HG02798 (cell line): ENCODE data around the gene ALPK3.

ENCODE experiments used
- ATAC-seq: cut with Tn5 transposase; IDR thresholded peaks from one replicate; pipeline ENCODE4 v1.9.1; 2021; ENCODE audit warnings: mild to moderate bottlenecking; ENCODE audit not compliant: unreplicated experiment, poor library complexity

The ALPK3 gene

DNA sequence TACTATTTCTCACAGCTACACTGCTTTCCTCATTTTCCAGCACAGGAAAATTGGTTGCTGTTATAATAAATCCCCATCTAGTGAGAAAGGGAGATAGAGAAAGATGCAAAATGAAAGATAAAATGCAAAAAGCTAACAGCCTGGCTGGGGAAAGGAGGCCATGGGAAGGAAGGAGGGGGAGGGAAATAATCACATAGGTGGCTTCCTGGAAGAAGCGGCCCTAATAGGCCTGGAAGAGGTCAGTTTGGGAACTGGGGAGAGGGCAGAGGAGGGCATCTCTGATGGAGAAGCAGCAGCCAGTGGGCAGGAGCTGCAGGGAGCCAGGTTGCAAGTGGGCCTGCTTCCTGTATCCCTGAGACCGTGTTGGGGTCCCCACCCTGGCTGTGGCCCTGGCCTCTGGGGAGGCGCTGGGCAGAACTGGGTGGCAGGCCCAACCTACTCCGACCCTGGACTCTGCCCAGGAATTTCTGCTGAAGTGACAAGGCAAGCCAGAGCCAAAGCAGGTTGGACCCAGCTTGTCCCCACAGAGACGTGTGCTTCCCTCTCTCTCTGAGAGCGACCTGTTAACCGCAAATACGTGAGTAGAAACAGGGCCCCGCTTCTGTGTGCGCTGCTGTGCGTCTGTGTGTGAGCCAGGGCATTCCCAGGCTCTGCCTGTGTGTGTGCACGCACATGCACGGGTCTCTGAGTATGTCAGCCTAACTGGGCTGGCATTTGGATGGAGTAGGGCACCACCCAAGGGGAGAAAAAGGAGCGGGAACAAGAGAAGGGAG, 69.2 kb downstream of the ALPK3 start:
- no peak for ATAC-seq

DNA sequence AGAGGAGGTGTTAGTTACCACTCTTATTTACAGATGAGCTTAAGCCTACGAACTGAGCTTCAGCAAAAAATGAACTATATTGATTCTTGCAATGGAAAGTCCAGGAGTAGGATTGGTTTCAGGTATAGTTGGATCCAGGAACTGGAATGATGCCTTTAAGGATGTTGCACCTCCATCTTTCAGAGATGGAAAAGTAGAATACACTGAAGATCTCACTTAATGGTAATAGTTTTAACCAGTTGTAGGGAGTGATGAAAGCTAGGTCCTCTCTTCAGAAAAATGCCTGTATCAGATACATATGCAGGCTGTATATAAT, 69.8 kb downstream of the ALPK3 start:
- ATAC-seq = no peak

DNA sequence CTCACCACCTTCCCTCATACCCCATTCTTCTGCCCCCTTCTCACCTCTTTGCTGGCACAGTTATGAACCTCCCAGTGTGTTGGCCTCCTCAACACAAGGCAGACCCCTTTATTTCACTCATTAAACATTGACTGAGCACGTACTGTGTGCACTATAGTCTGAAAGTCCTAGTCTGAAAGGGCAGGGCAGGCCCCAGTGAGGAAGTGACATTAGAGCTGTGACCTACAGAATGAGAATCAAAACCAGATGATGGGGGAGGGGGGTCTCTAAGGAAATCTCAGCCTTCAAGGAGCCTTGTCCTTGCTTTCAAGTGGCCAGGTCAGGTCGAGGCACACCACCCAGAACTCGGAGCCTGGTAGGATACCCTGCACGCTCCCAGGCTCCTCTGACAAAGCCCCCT, 70.8 kb downstream of the ALPK3 start:
- ATAC-seq = no peak

DNA sequence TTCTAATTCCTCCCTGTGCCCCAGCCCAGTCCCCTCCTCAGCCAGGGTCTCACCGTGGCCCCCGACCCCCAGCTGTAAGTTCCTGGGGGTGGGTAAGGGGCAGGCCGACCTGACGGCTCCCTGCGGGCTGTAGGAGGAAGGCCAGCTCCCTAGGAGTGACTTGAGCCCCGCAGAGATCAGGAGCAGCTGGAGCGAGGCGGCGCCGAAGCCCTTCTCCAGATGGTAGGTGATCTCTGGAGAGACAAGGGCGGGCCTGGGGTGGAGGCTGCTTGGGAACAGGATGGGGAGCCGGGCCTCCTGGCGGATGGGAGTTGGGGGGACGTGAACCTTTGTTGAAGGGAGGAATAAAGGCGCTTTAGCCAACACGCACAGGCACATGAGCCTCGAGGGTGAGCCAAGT, 71.5 kb downstream of the ALPK3 start:
- no peak for ATAC-seq

- no peak for ATAC-seq
These were observed 72.3 kb downstream of the ALPK3 start for GRCh38 chr15:84889313-84889990.

- ATAC-seq = no peak
These were observed 73.0 kb downstream of the ALPK3 start for GRCh38 chr15:84889991-84890669.

DNA sequence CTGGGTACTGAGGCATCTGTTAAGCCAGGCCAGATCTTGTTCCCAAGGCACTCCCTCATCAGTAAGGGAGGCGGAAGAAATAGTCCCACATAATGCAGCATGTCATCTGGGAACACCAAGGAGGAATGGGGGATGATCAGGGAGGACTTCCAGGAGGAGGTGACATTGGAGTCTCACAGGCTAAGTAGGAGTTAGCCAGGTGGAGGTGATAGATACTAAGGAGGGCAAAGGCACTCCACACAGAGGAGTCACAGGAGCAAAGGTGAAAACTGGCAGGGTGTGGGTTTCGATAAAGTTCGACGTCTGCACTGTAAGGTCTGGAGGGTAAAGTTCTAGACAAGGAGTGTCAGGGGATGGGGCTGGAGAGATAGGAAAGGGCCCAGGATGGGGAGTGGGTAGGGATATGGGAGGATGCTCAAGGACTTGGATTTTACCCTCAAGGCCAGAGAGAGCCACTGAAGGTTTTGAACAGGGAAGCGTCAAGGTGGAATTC, 73.6 kb downstream of the ALPK3 start:
- no peak for ATAC-seq

- no peak for ATAC-seq
These were observed 74.2 kb downstream of the ALPK3 start for GRCh38 chr15:84891339-84891738.

GRCh38 chr15:84892786-84893307, 75.7 kb downstream of the ALPK3 start:
- ATAC-seq = no peak

DNA sequence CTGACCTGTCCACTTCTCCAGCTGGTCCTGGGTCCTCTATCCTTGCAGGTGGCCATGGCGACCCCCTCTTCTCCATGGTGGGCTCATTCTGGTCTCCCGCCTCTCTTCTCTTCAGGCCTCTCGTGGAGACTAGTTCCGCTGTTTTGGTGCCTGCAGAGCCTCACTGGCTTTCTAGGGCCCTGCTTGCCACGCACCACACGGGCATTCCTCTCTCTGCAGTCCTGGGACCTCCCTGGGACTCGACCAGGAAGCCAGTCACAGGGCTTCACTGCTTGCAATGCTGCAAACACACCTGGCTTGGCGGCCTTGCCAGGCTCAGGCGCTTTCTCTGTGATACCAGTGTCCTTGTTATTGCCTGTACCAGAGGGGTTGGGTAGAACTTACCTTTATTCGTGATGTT, 76.5 kb downstream of the ALPK3 start:
- no peak for ATAC-seq

- ATAC-seq = no peak
These were observed 77.7 kb downstream of the ALPK3 start for GRCh38 chr15:84894736-84895425.

DNA sequence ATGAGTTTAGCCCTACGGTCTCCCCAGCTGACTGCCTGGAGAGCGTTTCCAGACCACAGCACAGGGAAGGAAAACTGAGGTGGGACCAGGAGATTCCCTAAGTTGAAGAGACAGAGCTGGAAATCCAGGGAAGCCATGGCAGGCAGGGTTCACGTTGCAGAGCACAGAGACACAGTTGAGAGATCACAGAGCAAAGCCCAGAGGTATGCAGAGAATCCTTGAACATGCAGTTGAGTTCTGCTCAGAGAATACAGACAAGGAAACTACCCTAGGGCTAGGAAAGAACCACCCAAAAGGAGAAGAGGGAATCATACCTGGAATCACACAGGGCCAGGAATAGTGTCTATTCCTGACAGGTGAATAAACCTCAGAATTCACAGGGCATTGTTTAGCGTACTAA, 81.6 kb downstream of the ALPK3 start:
- no peak for ATAC-seq

DNA sequence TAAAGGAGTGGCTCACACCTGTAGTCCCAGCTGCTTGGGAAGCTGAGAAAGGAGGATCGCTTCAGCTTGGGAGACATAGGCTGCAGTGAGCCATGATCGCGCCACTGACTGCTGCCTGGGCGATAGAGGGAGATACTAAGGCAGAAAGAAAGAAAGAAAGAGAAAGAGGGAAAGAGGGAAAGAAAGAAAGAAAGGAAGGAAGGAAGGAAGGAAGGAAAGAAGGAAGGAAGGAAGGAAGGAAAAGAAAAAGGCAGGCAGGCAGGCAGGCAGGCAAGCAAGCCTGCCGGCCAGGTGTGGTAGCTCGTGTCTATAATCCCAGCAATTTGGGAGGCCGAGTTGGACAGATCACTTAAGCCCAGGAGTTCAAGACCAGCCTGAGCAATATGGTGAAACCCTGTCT, 82.6 kb downstream of the ALPK3 start:
- no peak for ATAC-seq

GRCh38 chr15:84901540-84901939, 84.4 kb downstream of the ALPK3 start:
- ATAC-seq = no peak

- no peak for ATAC-seq
These were observed 86.6 kb downstream of the ALPK3 start for GRCh38 chr15:84903751-84904150.

GRCh38 chr15:84904419-84904818, 87.3 kb downstream of the ALPK3 start:
- ATAC-seq = no peak

DNA sequence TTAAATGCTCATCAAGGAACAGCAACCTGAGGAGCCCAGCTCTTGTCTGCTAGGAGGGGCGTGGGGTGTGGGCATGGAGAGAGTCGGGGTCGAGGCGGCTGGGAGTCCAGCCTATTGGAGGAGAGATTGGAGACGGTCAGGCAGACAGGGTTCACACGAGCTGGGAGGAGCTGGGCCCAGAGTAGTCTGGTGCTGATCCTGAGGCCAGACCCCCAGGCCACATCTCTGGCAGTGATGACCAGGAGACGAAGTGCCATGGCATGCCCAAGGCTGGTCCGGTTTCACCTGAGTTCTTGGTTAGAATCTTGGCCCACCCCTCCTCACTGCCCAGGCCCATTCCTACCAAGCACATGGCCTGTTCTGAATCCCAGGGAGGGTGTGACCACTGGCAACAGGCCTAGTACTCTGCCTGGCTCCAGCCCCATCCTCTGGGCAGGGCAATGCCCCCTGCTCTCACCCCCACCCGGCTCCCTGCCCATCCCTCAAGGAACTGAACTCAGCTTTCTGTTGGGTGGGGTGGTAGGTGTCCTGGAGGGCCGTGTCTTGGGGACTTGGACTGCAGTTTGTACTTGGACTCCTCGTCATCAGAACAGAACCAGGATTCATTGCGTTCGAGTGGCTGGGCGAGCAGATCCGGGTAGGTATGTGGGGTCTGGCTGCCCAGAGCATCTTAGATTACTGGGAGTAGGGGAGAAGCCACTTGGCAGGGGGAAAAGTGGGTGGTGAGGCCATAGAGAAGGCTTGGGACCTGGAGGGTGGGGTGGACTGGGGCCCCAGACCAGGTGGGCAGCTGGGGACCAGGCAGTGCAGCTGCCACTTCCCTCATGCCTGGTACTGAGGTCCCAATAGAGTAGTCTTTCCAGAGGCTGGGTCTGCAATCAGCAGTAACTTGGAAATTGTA, 88.1 kb downstream of the ALPK3 start:
- no peak for ATAC-seq

DNA sequence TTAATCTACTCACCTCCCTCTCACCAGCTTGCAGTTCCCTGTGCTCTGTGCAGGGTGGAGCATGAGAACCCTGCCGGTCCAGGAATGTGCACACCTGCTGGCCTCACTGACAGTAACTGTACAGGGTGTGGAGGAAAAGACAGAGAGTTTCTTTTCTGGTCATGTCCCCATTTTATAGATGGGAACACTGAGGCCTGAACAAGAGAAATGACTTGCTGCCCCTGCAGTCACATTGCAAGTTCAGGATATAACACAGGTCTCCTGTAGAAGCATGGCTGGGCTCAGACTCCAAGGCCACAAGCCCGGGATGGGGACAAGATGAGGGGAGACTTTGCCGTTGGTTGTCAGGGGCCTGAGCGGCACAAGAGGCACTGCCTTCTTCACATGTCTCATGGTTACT, 90.6 kb downstream of the ALPK3 start:
- ATAC-seq = no peak

- no peak for ATAC-seq
These were observed 91.4 kb downstream of the ALPK3 start for GRCh38 chr15:84908564-84908963.

DNA sequence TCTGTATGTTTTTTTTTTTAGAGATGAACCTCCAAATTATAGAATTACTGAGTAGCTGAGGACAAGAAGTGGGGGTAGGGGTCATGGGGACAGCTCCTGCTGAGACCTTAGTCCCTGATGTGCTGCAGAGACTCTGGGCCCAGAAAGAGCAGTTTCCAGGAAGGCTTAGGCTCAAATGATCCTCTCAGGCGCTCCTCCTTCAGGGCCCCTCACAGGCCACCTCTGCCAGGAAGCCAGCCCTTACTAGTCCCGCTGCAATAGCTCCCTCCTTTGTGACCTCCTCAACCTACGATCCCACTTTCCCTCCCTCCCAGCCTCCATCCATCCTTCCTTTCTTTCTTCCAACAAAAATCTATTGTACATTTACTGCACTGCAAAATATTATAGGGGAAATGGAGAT, 91.9 kb downstream of the ALPK3 start:
- no peak for ATAC-seq
